Adrenal gland (tissue), 12 donors: ENCODE measurements around the gene TENM4. TPM values are rescaled to one million over a fixed set of nuclear protein-coding genes. Genes with fewer than 3 reads are reported as not detected.

ENCODE experiments used
- DNase-seq, 7 donors: peaks; one replicate each; pipeline ENCODE4 v3.0.0-alpha.2; 2019 to 2020
- H3K27ac ChIP-seq, 5 donors: fragments of 200-600 bp; sonication (generic) in 4 of 5; 1 replicate in 3 of 5; 2 replicates in 2 of 5; pipeline versions ENCODE4 v1.5.1 to v1.8.0; 2016 to 2020; ENCODE audit warnings: mild to moderate bottlenecking in 1 of 5
- H3K27me3 ChIP-seq: fragments of 200-600 bp; 2 replicates; pipeline ENCODE4 v1.8.0; 2021
- H3K36me3 ChIP-seq, 2 donors: fragments of 200-600 bp; replicated peaks in 1 of 2; 1 replicate in 1 of 2; 2 replicates in 1 of 2; pipeline versions ENCODE4 v1.5.1 to v1.8.0; 2018 to 2022
- H3K4me1 ChIP-seq, 2 donors: fragments of 200-600 bp; replicated peaks in 1 of 2; 1 replicate in 1 of 2; 2 replicates in 1 of 2; pipeline versions ENCODE4 v1.5.1 to v1.8.0; 2018 to 2021
- H3K4me3 ChIP-seq, 4 donors: fragments of 200-600 bp; sonication (generic) in 3 of 4; one replicate each; pipeline ENCODE4 v1.5.1; 2016 to 2018
- H3K9me3 ChIP-seq, 3 donors: fragments of 200-600 bp; sonication (generic) in 1 of 3; replicated peaks in 1 of 3; 1 replicate in 2 of 3; 2 replicates in 1 of 3; pipeline versions ENCODE4 v1.5.1 to v1.8.0; 2016 to 2021
- POLR2A ChIP-seq, 2 donors: fragments of 450-650 bp; IDR thresholded peaks; one replicate each; pipeline ENCODE4 v1.6.1; 2017; ENCODE audit warnings: antibody characterized with exemption in 2 of 2, mild to moderate bottlenecking in 2 of 2, moderate library complexity in 1 of 2
- WGBS, 4 donors: extraction: QIAGEN DNeasy Blood & Tissue Kit in 2 of 4; methylation state at CpG; one replicate each; pipeline versions ENCODE4 v1.1.5 to v1.1.7; 2013 to 2017; 5-methylcytosine and 5-hydroxymethylcytosine counted together
- intact Hi-C, 2 donors: fragments of 100-400 bp; cut with DNase I; formaldehyde crosslinking; loops; one replicate each; pipeline versions ENCODE4 v1.14.1 to v1.15.0; 2022 to 2023
- polyA plus RNA-seq, 3 donors: library from polyadenylated mRNA; stranded (reverse); fragments of 200-250 nt in 2 of 3; fragments of 350-450 nt in 1 of 3; fragmentation: Illumina TruSeq in 1 of 3; extraction: RNeasy Lipid Tissue Mini Kit (QIAGEN cat#74804) in 1 of 3; gene quantifications; one replicate each; pipeline ENCODE4 v1.2.3, GENCODE V29; 2013 to 2014
- total RNA-seq, 9 donors: library from RNA; depleted of rRNA in 4 of 9; stranded (reverse); fragments of >200 nt in 4 of 9; fragments of 120-200 nt in 1 of 9; fragmentation: NEBNext Ultra II Directional in 1 of 9; extraction: Animal tissue kit (Norgen Biotek cat#: 25700) in 1 of 9; gene quantifications; one replicate each; pipeline versions ENCODE4 v1.1.0 to v1.2.4, GENCODE V29; 2013 to 2023
- TF ChIP-seq, protein P1 (sequence below), 6 experiments: fragments of 450-650 bp in 4 of 6; fragments of 200-600 bp in 2 of 6; sonication (generic) in 1 of 6; IDR thresholded peaks; 1 replicate in 5 of 6; 2 replicates in 1 of 6; pipeline versions ENCODE4 v1.5.1 to v1.8.0; 2016 to 2021; ENCODE audit warnings: antibody characterized with exemption in 6 of 6, mild to moderate bottlenecking in 2 of 6, moderate library complexity in 1 of 6
- donor health status: healthy with polysubstance abuse.
- donor health status: Bipolar disorder and iron deficiency.
- donor health status: DM: yes; HTN: yes; CAD: no.
- donor health status: DM: no; HTN: no; CAD: no.
- donor health status: DM: no; HTN: no; CAD: no.
- donor health status: DM: yes; HTN: yes; CAD: no.

The TENM4 gene
- total and polyA plus RNA-seq, 12 donors: 0.74 to 24.9 (median 6.7) TPM

DNA sequence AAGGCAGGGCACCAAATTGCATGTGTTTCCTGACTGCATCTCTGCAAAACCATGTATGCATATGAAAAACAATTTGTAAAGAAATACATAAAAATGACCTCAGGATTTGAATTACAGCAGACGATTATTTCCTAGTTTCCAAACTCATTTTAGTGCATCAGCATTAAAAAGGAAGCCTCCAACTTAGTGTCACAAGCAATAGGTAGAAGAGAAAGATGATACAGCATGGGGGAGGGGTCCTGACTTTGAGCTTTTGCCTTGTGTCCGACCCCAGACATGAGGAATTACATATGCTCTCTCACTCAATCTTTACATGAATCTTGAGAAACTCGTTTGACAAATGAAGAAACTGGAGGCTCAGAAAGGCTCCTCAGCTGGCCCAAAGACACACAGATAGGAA, 571.5 kb downstream of the TENM4 start:
- no peak overlapping the region for H3K27ac ChIP-seq
- H3K4me1 ChIP-seq: no peaks in the 10 kb centered on the region
- no peaks in the 10 kb centered on the region for H3K36me3 ChIP-seq
- WGBS, 4 donors: 48 to 66% (median 57%) methylated on average over 3 of the region's 3 CpGs
- no peaks in the 10 kb centered on the region for H3K27me3 ChIP-seq
- DNase-seq: no peak
- TF ChIP-seq, protein P1, sequence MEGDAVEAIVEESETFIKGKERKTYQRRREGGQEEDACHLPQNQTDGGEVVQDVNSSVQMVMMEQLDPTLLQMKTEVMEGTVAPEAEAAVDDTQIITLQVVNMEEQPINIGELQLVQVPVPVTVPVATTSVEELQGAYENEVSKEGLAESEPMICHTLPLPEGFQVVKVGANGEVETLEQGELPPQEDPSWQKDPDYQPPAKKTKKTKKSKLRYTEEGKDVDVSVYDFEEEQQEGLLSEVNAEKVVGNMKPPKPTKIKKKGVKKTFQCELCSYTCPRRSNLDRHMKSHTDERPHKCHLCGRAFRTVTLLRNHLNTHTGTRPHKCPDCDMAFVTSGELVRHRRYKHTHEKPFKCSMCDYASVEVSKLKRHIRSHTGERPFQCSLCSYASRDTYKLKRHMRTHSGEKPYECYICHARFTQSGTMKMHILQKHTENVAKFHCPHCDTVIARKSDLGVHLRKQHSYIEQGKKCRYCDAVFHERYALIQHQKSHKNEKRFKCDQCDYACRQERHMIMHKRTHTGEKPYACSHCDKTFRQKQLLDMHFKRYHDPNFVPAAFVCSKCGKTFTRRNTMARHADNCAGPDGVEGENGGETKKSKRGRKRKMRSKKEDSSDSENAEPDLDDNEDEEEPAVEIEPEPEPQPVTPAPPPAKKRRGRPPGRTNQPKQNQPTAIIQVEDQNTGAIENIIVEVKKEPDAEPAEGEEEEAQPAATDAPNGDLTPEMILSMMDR (IDR thresholded peaks at IDR 0.05): no peak
- no peak for TF ChIP-seq POLR2A (IDR thresholded peaks at IDR 0.05)
- intact Hi-C loops: no loop called here
- no peak overlapping the region for H3K4me3 ChIP-seq
- no peaks in the 10 kb centered on the region for H3K9me3 ChIP-seq

DNA sequence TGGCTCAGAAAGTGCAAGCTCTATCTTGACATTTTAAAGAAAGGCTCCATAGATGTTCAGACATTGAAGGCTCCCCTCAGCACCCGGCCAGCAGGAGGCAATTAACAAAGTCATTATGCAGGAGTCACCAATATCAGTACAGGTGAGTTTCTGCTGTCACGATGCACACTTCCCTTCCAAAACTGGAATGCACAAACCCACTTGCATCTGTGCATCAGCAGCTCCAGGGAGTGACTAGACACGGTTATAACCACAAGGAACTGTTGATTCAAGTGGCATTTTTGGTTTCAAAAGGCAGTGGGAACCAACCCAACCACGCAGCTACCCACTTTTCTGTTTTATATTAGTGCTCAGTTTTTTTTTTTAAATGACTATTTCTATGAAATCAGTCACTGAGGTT, 572.3 kb downstream of the TENM4 start:
- Histone ChIP-seq H3K4me1 (no peaks in the 10 kb centered on the region), H3K9me3 (no peaks in the 10 kb centered on the region), H3K4me3 (no peak overlapping the region), H3K36me3 (no peaks in the 10 kb centered on the region), H3K27ac (no peak overlapping the region), H3K27me3 (no peaks in the 10 kb centered on the region)
- intact Hi-C loops: no loop called here
- TF ChIP-seq, protein P1 (IDR thresholded peaks at IDR 0.05): no peak
- TF ChIP-seq POLR2A (IDR thresholded peaks at IDR 0.05): no peak
- no peak for DNase-seq
- 64 to 72% (median 68%) methylated on average over 4 of the region's 4 CpGs for WGBS, 4 donors

DNA sequence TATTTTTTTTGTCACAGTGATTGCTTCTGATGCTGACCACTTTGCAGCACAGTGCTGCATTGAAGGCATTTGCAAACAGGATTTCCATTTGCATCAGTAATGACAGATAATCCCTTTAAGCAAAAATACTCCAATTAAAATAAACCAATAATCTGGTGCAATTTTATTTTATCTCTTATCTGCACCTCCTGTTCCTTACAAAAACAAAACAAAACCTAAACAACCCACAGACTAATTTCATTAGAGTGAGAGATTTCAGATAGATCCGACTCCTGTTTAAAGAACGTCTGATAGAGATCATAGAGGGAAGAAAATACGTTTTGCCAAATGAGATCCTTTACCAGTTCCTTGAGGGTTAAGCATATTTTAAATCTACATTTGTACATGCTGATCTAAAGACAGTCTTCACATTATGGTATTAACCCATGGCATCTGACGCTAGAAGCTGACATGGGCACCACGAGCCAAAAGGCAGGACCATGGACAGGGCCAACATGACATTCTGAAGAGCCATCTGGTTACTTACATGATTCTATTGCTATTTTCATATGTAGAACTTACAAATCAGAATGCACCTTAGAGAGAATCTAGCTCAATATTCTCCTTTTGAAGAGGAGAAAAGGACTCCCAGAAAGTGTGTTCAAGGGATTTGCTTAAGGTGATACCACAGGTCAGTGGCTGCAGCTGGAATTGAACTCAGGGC, 580.0 kb downstream of the TENM4 start:
- no peaks in the 10 kb centered on the region for H3K36me3 ChIP-seq
- no peak overlapping the region for H3K4me3 ChIP-seq
- intact Hi-C loops: no loop called here
- H3K27me3 ChIP-seq: no peaks in the 10 kb centered on the region
- H3K4me1 ChIP-seq: no peaks in the 10 kb centered on the region
- no peak for TF ChIP-seq POLR2A (IDR thresholded peaks at IDR 0.05)
- TF ChIP-seq, protein P1 (IDR thresholded peaks at IDR 0.05): no peak
- no peaks in the 10 kb centered on the region for H3K9me3 ChIP-seq
- WGBS, 4 donors: 75 to 89% (median 78%) methylated on average over 5 of the region's 5 CpGs
- no peak overlapping the region for H3K27ac ChIP-seq
- peak in 1 of 7 donors; percentile 9 for DNase-seq

DNA sequence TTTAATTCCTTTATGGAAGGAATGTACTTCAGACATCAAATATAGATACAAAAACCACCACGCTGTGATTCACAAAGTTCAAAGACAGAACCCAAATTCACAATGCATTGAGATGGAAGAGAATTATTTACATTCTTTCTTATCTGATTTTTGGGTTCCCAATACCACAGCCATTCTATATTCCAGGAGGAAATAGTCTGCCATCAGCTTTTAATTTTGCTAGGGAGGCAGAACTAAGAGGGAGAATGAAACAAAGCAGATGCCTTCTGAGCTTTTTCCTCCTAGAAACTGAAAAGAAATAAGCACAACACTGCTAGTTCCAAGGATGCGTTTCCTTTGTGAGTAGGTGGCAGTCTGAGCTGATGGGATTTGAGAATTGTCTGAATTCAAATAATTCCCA, 583.1 kb downstream of the TENM4 start:
- H3K9me3 ChIP-seq: no peaks in the 10 kb centered on the region
- intact Hi-C loops: no loop called here
- DNase-seq: no peak

More for the DNA sequence above, 583.1 kb downstream of the TENM4 start:
- TF ChIP-seq POLR2A (IDR thresholded peaks at IDR 0.05): no peak
- TF ChIP-seq, protein P1 (IDR thresholded peaks at IDR 0.05): no peak
- Histone ChIP-seq H3K27me3 (no peaks in the 10 kb centered on the region), H3K4me1 (no peaks in the 10 kb centered on the region), H3K36me3 (no peaks in the 10 kb centered on the region), H3K27ac (no peak overlapping the region), H3K4me3 (no peak overlapping the region)
- WGBS, 4 donors: 75 to 84% (median 80%) methylated on average over 2 of the region's 2 CpGs
